ENCODE measurements around the gene S100Z.
A peak's percentile ranks its signal among the peaks of the same experiment; 100 is the strongest.
"Not testable (repeated sequence)": the region's sequence is repeated elsewhere in the genome, so short reads cannot be mapped to it uniquely, and the experiment has no call there.

S100Z gene

DNA sequence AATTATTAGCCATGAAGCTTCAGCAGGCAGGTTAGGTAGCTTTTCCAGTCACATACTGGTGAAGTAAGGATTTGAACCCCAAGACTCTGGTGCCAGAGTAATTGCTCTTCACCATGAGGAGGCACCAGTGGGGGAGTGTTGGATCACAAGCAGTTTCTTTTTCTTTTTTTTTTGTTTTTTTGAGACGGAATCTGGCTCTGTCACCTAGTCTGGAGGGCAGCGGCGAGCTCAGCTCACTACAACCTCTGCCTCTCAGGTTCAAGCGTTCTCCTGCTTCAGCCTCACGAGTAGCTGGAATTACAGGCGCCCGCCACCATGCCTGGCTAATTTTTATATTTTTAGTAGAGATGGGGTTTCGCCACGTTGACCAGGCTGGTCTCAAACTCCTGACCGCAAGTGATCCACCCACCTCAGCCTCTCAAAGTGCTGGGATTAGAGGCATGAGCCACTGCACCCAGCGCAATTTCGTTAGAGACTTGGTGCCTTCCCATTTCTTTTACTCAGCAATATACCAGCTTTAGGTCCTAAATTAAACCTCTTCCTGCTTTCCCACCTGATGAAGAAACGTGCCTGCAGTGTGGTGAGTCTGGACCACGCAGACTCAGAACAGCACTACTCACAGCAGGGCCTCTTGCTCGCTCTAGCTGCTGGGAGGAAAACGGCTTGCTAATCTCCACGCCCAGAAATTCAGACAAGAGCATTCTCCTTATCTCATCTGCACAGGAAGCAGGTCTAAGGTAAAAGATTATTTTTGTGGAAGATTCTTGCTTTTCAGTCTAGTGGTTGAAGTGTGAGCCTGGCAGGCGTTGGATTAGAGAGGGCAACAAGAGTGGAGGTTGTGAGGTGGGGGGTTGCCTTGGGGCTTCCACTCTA lies at the start of gene S100Z:
TSS of gene S100Z (plus strand) at position 596 of the 873 bp plus-strand sequence. CDS start 25,346 bp downstream, outside the sequence.
- DNase-seq (ENCODE audit: low read depth): no peak

DNA sequence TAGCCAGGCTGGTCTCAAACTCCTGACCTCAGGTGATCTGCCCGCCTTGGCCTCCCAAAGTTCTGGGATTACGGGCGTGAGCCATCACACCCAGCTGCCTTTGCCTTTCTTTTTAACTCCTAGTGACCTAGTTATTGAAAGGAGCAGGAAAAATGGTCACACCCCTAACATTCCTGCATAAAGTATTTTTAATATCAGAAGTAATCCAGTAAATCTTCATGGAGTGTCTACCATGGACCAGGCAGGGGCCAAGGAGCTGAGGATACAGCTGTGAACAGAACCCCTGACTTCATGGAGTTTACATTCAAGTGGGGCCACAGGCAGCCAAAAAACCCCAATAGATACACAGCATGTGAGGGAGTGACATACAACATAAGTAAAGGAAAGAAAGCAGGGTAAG lies 49.2 kb upstream of the S100Z start:
- no peak for DNase-seq (ENCODE audit: low read depth)

DNA sequence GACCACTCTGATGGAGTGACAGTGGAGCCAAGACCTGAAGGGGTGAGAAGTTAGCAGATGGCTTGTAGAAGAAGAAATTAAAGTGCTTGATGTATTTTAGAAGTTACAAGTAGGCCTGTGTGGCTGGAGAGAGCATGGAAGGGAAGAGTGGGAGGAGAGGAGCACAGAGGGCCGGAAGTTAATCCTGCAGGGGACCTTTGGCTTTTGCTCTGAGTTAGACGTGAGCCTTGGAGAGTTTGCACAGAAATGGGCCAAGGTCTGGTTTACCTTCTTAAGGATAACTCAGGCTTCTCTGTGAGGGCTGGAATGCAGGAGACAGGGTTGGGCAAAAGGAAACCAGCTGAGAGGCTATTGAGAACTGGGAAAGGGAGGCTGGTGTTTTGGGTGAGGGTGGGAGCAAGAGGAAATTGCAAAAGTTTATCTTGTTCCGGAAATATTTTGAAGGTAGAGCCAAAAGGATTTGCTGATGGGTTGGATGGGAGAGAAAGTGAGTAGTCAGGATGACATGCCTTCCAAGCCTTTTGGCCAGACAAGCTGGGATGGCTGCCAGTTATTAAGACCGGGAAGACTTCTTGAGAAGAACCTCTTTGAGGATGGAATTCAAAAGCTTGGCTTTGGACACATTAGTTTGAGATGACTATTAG lies 48.5 kb upstream of the S100Z start:
- no peak for DNase-seq (ENCODE audit: low read depth)

DNA sequence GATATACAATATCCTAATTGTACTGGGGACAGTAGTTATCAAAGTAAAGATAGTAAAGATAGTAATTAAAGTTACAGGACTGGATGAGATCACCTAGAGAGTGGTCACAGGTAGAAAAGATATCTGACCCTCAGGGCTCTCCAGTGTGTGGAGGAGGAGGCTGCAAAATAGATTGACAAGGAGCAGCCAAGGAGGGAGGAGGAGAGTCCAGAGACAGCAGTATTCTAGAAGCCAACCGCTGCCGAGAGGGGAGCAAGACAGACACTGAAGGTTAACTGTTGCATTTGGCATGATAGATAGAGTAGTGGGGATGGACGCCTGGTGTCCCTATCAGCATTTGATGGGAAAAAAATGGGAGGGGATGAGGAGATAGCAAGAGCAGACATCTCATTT lies 48.0 kb upstream of the S100Z start:
- no peak for DNase-seq (ENCODE audit: low read depth)

DNA sequence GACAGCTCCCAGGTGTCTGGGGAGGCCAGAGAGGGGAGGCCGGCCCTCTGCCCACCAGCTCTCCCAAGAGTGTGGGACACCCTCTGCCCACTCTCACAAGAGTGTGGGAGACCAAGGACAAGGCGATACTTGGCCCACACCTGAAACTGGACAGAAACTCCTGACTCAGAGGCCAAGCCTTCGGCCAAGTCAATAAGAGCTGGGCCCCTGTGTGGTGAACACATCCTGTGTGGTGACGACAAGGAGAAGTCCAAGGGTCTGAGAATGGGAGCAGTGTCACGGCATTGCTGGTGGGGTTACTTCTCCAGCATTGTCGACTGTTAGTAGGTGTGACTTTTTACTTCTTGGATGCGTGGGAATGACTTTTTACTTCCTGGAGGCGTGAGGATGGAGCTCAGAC lies 45.5 kb upstream of the S100Z start:
- DNase-seq (ENCODE audit: low read depth): no peak

DNA sequence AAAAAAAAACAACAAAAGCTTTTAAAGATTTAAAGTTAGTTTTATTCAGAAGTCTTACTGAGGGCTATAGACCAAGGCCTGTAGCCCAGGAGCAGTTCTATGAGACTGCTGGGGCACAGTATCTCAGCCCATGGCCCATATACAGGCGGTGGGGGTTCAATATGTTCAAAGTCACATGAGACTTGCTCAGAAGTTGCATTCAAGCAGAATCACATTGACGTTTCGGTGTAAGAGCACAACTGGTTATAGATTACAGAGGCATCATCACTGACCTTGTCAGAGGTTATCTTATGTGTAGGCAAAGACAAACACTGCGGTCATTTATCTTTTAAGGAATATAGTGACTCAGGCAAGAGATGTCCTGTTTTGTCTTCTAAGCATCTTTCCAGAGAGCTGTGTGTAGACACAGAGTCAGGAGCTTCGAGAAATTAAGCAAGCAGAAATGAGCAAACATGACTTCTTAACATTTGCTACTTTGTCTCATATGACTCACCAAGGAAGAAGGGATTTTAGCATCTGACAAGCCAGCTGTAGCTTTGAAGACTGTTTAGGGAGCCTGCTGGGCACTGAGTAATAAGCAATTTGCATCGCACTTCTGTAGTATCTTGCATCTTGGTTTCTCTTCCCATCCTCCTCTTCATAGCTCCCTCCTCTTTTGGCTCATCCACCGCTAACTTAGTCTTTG lies 43.9 kb upstream of the S100Z start:
- DNase-seq (ENCODE audit: low read depth): peak; percentile 98

DNA sequence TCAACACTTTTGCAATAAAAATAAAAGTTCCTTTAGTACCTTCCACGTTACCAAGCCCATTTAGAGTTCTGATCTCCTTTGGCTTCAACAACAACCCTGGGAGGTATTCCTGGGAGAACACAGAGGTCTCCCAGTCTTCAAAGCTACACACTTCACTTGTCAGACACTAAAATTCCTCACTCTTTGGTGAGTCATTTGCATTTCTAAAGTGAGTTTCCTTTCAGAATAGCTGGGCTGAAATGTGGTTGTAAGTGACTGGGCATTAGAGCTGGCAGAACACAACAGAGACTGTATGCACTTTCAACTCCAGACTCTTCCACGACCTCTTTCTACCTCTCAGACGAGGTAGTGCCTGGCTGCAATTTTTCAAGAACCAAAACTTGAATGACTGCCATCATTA lies 42.5 kb upstream of the S100Z start:
- no peak for DNase-seq (ENCODE audit: low read depth)

DNA sequence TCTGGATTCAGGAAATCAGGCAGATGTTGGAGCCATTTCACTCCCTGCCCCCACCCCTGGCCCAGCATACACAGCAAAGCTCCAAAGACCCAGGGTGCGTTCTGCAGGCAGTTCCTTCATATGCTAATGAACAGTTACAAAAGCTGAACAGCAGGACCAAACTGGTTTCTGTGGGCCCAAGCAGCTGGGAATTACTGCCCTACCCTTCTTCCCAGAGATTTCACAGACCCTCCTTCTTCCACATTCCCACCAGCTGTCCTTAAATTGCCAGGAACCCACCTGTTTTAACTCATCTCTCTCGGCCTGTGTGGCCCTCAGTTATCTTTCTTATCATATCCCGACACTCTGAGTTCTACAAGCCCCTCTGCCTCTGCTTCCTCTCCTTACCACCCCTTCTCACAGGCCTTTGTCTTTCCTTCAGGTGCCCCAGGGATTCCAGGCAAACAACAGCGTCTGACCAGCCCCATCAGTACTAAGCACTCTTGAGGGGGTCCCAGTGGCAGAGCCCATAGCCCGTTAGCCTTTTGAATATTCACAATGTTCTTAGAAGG lies 41.6 kb upstream of the S100Z start:
- no peak for DNase-seq (ENCODE audit: low read depth)

DNA sequence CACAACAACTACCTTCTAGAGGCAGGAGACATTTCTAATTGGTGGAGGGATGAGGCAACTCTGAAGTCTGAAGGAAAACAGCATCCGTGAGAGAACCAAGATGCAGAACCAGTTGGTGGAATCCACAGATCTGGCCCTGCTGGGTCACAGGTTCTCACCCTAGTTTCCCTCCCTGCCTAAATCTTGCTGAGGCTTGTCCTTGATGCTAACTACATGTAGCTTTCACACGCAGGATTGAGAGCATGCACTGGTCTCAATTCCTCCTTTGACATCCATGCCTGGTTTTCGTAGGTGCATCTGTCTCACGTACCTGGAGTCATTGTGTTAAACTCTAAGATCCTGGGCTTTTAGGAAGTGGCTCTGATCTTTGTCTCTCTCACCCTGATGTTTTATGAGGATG lies 40.7 kb upstream of the S100Z start:
- DNase-seq (ENCODE audit: low read depth): no peak

DNA sequence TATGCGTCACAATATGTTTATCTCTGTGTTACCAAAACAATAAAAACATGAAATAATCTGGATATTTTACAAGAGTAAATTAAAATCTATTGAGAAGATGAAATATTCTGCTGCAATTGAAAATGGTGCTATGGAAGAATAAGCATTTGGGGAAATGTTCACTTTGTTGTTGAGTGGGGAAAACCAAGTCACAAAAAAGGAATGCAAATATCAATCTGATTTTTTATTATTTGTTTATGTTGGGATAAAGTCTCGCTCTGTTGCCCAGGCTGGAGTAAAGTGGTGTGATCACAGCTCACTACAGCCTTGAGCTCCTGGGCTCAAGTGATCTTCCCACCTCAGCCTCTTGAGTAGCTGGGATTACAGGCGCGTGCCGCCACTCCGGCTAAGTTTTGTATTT lies 39.6 kb upstream of the S100Z start:
- no peak for DNase-seq (ENCODE audit: low read depth)

DNA sequence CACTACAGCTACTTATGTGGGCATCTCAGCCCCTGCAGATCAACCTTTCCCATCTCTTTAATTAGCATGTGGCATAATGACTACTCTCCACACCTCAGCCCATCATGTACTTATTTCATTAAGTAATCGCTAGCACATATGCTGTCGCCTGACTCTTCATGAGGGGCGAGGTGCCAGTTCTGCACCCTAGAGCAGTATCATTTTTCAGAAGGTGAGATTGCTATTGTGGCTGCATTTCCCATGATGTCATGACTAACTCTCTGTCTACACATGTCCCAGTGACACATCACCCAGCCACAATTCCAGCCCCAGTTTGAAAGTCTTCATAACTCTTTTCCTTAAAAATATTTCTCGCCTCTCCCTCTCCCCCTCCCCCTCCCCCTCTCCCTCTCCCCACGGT lies 38.6 kb upstream of the S100Z start:
- DNase-seq (ENCODE audit: low read depth): no peak

DNA sequence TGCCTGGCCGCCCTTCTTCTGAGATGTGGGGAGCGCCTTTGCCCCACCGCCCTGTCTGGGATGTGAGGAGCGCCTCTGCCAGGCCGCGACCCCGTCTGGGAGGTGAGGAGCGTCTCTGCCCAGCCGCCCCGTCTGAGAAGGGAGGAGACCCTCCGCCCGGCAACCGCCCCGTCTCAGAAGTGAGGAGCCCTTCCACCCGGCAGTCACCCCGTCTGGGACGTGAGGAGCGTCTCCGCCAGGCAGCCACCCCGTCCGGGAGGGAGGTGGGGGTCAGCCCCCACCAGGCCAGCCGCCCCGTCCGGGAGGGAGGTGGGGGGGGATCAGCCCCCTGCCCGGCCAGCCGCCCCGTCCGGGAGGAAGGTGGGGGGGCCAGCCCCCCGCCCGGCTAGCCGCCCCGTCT lies 37.6 kb upstream of the S100Z start:
- not testable (repeated sequence) for DNase-seq (ENCODE audit: low read depth)

DNA sequence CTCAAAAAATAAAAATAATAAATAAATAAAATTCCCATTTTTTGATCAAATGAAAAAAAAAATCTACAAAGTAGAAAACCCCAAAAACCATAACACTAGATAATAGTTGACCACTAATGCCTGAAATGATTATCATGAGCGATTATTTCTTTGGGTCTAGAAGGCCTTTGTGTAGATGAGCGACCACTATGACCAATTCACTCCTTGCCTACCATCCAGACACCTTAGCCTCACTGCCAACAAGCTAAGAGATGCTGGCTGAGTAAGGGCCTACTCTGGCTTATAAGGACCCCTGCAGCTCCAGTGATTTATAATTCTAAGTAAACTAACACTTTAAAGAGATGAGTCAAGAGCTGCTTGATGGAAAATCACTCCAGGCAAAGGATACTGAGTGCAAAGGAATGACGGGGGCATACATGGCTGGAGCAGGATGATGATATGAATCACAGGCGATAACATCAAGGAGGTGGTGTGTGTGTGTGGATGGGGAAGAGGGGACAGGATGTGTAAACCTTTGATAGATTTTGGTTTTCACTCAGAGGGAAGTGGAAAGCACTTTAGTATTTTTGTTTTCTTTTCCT lies 35.7 kb upstream of the S100Z start:
- peak; percentile 81 for DNase-seq (ENCODE audit: low read depth)

DNA sequence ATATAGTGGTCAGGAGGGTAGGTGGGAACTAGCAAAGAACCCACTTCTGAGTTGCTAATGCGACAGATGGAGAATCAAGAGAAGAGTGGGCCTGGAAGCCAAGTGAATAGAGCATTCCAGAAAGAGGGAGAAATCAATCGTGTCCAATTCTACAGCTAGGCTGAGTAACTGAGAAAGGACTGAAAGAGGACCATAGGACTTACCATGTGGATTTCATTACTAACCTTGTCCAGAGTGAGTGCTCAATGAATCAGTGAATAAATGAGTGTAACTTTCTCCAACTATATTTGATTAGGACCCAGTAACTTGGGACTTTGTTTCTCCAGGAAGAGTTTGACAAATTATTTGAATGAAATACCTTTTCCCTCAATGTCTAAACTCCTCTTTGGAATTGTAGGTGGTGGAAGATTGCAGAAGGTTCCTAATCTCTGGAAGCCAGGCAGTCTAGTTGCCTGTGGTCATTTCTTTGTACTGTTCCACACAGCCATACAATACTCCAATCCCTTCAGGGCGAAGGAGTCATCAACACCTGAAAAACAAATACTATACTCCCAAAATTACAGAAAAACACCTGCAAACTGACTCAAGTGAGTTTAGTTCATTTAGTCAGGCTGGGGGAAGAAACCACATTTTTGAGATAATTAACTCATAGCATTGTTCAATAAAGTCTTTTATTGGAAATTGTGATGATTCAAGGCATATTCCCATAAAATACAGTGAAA lies 33.5 kb upstream of the S100Z start:
- DNase-seq (ENCODE audit: low read depth): no peak

DNA sequence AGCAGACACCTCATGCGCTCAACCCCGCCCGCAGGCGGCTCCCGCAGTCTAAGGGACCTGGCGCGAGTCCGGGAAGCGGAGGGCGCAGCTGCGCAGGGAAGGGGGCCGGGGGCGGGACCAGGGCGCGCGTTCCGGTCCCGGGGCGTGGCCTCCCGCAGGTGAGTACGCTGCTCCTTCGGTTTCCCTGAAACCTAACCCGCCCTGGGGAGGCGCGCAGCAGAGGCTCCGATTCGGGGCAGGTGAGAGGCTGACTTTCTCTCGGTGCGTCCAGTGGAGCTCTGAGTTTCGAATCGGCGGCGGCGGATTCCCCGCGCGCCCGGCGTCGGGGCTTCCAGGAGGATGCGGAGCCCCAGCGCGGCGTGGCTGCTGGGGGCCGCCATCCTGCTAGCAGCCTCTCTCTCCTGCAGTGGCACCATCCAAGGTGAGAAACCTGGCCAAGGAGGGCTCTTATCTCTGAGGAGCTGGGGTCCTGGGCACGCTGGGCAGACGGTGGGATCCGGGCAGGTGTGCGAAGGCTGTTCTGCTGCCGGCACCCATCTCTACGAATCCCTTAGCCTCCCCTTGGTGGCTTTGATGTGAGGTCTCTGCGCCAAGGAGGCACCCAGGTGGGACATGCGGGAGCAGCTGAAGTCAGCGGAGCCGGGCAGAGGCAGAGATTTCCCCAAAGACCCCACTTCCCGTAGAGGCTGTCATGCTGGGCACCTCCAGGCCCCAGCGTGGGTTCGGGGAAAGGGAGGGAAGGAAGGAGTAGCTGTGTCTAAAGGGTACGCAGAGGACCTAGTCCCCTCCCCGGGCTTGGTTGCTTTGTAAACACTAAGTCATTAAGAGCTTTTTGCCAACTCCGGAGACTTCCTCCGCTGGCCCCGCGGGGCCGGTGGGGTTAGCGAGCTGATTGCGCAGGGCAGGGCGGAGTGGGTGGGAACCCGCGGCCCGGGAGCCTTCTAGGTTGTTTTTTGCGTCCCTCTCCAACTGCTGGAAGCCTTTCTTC lies 30.7 kb upstream of the S100Z start, which contains the start of gene F2RL1:
TSS of gene F2RL1 (plus strand) at position 187 of the 988 bp plus-strand sequence. CDS start at position 340, 153 bp downstream.
- no peak for DNase-seq (ENCODE audit: low read depth)

DNA sequence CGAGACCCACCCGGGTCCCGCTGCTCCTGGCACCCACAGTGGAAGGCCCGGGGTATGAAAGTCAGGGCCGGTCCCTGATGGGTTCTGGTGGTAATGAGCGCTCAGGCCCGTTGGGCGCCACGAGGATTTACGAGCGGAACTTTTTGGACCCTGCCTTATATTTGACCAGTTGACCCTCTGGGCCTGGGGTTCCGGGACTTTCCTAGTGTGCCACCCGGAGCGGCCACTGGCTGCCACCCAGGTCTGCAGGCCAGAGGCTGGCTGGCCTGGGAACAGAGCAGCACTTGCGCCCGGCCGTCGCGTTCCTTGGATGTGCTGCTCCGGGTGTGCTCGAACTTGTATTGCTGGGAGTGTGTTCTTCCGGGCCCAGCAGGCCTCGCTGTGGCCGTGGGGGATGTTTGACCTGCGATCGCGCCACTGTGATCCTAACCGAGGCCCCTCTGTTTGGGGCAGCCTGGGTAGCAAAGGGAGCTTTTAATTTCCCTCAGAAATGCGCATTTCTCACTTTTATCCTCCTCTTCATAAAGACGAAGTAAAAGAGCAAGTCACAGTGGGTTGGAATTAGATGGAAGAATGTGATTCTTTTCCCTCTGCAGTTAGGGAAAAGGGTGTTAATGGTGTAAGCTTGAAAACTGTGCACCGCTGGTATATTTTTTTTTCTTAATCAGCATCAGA lies 29.8 kb upstream of the S100Z start:
- no peak for DNase-seq (ENCODE audit: low read depth)

DNA sequence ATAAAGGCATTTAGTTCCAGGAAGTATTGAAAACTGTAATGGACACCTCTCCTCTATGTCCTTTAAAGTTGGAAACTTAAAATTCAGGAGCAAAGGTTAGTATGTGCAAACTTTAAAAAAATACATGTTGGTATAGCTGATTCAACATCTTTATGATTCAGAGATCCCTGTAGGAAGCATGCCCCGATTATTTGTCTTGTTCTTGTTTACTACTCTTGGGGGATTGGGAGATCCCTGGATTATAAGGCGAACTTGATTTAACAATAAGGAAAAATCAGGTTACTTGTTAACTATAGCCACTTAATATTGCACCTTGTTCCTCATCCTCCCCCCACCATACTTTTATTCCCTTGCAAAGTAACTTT lies 29.3 kb upstream of the S100Z start:
- no peak for DNase-seq (ENCODE audit: low read depth)

DNA sequence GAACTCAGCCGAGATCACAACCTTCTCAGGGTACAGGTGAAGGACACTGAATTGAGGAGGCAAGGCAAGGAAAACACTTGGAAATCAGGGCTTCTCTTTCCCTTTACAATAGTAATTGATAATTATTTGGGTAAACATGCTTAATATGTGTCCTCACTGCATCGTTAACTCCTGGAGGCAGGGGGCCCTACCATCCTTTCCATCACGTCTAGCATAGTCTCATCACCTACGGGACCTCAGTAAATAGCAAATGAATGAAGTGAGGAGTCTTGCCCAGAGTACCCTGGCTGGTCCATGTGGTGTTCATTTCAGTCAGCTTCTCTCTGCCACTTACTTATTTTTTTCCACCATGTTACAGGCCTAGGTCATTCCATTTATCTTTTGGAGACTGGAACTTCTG lies 28.7 kb upstream of the S100Z start:
- DNase-seq (ENCODE audit: low read depth): no peak

DNA sequence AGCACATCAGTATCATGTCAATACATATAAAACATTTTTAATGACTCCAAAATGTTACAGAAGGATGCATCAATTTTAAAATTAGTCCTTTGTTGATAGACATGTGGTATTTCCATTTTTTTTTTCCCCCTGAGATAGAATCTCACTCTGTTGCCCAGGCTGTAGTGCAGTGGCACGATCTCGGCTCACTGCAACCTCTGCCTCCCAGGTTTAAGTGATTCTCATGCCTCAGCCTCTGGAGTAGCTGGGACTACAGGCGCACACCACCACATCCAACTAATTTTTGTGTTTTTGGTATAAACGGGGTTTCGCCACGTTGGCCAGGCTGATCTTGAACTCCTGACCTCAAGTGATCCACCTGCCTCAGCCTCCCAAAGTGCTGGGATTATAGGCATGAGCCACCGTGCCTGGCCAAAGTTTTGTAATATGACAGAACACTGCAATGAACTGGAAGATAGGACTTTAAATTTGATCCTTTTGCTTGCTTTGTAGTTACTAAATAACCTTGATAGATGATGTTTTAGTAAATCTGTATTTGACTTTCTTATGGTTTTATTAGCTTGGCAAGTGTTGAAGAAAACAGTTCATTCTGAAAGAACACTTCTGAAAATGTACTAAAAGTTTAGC lies 27.6 kb upstream of the S100Z start:
- DNase-seq (ENCODE audit: low read depth): not testable (repeated sequence)

Data from HS-5 (cell line).